ENCODE measurements around the gene ATP2B1.

DNA sequence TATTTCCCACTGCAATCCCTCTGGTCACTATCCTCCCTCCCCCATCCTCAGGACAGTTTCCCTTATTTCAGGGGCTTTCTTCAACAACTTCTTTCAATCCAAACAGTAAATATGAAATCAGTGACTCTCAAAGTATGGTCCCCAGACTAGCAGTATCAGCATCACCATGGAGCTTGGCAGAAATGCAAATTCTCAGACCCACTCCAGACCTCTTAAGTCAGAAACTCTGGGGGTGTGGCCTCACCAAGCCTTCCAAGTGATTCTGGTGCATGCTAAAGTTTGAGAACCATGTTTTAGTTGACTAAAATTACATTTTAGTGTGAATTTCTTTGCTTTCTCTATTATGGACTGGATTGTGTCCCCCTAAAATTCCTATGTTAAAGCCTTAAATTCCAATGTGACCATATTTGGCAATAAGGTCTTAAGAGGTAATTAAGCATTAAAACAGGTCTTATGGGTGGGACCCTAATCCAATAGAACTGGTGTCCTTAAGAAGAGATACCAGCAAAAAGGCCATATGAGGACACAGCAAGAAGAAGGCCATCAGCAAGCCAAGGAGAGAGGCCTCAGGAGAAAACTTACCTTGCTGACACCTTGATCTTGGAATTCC is 23.2 kb downstream of the ATP2B1 start:
- TF ChIP-seq POLR2A (IDR thresholded peaks at IDR 0.05; ENCODE audit: insufficient read depth in 1 of 2, low read depth in 2 of 2, low read length in 2 of 2) (no peak), ZKSCAN8 (CRISPR knock-in tag; IDR thresholded peaks at IDR 0.05; ENCODE audit: borderline replicate concordance) (no peak), SMC3 (IDR thresholded peaks at IDR 0.05; ENCODE audit: low read length) (no peak), NR1H2 (CRISPR knock-in tag; IDR thresholded peaks at IDR 0.05; ENCODE audit: borderline replicate concordance, low read depth) (no peak), ZNF121 (CRISPR knock-in tag; IDR thresholded peaks at IDR 0.05) (no peak), TCF12 (IDR thresholded peaks at IDR 0.05) (no peak), TCF12 (CRISPR knock-in tag; IDR thresholded peaks at IDR 0.05) (no peak), SOX13 (IDR thresholded peaks at IDR 0.05) (no peak), SOX13 (CRISPR knock-in tag; conservative IDR thresholded peaks at IDR 0.05 in 1 of 2, IDR thresholded peaks at IDR 0.05 in 1 of 2) (no peak), HDAC6 (IDR thresholded peaks at IDR 0.05; ENCODE audit: low read depth, low read length) (no peak)
- TF ChIP-seq, protein P1, sequence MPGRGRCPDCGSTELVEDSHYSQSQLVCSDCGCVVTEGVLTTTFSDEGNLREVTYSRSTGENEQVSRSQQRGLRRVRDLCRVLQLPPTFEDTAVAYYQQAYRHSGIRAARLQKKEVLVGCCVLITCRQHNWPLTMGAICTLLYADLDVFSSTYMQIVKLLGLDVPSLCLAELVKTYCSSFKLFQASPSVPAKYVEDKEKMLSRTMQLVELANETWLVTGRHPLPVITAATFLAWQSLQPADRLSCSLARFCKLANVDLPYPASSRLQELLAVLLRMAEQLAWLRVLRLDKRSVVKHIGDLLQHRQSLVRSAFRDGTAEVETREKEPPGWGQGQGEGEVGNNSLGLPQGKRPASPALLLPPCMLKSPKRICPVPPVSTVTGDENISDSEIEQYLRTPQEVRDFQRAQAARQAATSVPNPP (CRISPR knock-in tag; IDR thresholded peaks at IDR 0.05), result no peak
- TF ChIP-seq, protein P2, sequence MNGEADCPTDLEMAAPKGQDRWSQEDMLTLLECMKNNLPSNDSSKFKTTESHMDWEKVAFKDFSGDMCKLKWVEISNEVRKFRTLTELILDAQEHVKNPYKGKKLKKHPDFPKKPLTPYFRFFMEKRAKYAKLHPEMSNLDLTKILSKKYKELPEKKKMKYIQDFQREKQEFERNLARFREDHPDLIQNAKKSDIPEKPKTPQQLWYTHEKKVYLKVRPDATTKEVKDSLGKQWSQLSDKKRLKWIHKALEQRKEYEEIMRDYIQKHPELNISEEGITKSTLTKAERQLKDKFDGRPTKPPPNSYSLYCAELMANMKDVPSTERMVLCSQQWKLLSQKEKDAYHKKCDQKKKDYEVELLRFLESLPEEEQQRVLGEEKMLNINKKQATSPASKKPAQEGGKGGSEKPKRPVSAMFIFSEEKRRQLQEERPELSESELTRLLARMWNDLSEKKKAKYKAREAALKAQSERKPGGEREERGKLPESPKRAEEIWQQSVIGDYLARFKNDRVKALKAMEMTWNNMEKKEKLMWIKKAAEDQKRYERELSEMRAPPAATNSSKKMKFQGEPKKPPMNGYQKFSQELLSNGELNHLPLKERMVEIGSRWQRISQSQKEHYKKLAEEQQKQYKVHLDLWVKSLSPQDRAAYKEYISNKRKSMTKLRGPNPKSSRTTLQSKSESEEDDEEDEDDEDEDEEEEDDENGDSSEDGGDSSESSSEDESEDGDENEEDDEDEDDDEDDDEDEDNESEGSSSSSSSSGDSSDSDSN (CRISPR knock-in tag; IDR thresholded peaks at IDR 0.05), result no peak
